ENCODE data around the gene GPR137.

DNA sequence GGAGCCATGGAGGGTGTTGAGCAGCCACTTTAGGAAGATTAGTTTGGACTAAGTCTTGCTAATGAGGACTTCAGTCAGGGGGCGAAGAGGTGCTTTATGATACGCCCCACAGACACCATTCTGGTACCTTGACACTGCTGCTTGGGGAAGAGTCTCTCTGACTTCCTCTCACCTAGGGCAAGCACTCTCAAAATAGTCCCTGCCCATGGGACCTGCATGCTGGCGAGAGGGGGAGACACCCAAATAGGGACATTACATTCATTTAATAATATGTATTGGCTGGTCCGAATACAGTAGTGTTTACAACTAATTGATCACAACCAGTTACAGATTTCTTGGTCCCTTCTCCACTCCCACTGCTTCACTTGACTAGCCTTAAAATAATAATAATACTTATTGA is 10.1 kb downstream of the GPR137 start:
- TF ChIP-seq, protein P1, sequence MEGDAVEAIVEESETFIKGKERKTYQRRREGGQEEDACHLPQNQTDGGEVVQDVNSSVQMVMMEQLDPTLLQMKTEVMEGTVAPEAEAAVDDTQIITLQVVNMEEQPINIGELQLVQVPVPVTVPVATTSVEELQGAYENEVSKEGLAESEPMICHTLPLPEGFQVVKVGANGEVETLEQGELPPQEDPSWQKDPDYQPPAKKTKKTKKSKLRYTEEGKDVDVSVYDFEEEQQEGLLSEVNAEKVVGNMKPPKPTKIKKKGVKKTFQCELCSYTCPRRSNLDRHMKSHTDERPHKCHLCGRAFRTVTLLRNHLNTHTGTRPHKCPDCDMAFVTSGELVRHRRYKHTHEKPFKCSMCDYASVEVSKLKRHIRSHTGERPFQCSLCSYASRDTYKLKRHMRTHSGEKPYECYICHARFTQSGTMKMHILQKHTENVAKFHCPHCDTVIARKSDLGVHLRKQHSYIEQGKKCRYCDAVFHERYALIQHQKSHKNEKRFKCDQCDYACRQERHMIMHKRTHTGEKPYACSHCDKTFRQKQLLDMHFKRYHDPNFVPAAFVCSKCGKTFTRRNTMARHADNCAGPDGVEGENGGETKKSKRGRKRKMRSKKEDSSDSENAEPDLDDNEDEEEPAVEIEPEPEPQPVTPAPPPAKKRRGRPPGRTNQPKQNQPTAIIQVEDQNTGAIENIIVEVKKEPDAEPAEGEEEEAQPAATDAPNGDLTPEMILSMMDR (IDR thresholded peaks at IDR 0.05), result no peak
- no peak for TF ChIP-seq POLR2A (IDR thresholded peaks at IDR 0.05)

All from adrenal gland (tissue), 5 donors.